Adipocyte (in vitro differentiated cells): Measurements from ENCODE around the gene TMEM223.

ENCODE experiments used
- DNase-seq: peaks from one replicate; pipeline ENCODE4 v3.0.0-alpha.2; 2015; ENCODE audit warnings: low read depth
- H3K27me3 ChIP-seq: replicated peaks from 2 replicates; pipeline ENCODE4 v1.7.0; 2013; ENCODE audit warnings: mild to moderate bottlenecking, low read length, moderate library complexity; ENCODE audit not compliant: control insufficient read depth, insufficient read depth
- H3K36me3 ChIP-seq: 2 replicates; pipeline ENCODE4 v1.7.0; 2013; ENCODE audit warnings: low read length, mild to moderate bottlenecking, moderate library complexity; ENCODE audit not compliant: control insufficient read depth, insufficient read depth, severe bottlenecking
- H3K4me1 ChIP-seq: 2 replicates; pipeline ENCODE4 v1.7.0; 2013; ENCODE audit warnings: mild to moderate bottlenecking, low read length, moderate library complexity; ENCODE audit not compliant: control insufficient read depth, insufficient read depth
- H3K4me3 ChIP-seq: 2 replicates; pipeline ENCODE4 v1.7.0; 2013; ENCODE audit warnings: mild to moderate bottlenecking, low read length, moderate library complexity
- H3K9ac ChIP-seq: 2 replicates; pipeline ENCODE4 v1.7.0; 2013; ENCODE audit warnings: mild to moderate bottlenecking, low read length, moderate library complexity
- H3K9me3 ChIP-seq: 2 replicates; pipeline ENCODE4 v1.7.0; 2013; ENCODE audit warnings: mild to moderate bottlenecking, low read length, moderate library complexity; ENCODE audit not compliant: control insufficient read depth

The TMEM223 gene

DNA sequence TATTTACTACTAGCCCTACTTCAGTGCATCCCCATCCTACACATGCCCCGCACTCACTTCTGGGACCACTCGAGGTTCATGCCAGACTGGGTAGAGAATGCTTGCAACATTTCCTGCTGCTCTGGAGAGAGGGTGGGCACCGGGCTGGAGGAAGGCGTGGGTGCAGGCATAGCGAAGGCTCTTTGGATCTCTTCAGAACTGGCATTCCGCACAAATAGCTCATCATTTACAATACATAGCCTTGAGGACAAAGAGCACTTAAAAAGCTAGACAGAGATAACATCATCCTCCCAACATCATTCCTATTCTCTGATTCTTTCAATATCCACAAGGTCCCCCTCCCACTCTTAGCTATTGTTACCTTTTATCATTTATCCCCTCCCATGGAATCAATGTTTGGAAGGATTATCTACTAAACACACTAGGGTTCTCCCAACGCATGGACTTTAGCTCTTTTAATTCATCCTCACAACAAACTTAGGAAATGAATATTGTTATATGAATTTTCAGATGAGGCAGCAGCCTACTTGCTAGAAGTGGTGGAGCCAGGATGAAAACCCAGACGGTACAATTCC is 2.5 kb upstream of the TMEM223 start:
- Histone ChIP-seq H3K27me3 (no peaks in the 10 kb centered on the region), H3K36me3 (peaks cover 83% of the 10 kb centered on the region), H3K4me3 (no peak overlapping the region), H3K9ac (no peak overlapping the region), H3K9me3 (no peaks in the 10 kb centered on the region), H3K4me1 (peaks cover 17% of the 10 kb centered on the region)
- no peak for DNase-seq

DNA sequence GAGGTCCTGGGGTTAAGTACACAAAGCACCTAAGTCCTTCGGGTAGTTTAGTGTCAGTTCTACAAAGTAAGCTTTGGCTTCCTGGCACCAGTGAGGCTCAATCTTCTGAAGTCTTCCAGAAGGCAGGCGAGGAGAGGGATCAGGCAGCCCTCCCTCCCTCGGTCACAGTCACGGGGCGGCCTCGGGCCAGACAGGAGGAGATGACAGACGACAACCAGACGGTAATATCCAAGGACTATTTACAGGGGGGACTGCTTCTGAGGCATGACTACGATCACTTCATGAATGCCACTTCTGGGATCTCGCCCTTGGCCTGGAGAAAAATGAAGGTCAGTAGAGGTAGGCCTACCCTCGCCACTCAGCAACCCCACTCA is 383 bp upstream of the TMEM223 start:
- peak overlapping the region; percentile 88 for H3K4me3 ChIP-seq
- no peaks in the 10 kb centered on the region for H3K9me3 ChIP-seq
- no peak for DNase-seq
- peak overlapping the region; percentile 93 for H3K9ac ChIP-seq
- peaks cover 66% of the 10 kb centered on the region for H3K36me3 ChIP-seq
- peaks cover 23% of the 10 kb centered on the region for H3K4me1 ChIP-seq
- H3K27me3 ChIP-seq, result no peaks in the 10 kb centered on the region

DNA sequence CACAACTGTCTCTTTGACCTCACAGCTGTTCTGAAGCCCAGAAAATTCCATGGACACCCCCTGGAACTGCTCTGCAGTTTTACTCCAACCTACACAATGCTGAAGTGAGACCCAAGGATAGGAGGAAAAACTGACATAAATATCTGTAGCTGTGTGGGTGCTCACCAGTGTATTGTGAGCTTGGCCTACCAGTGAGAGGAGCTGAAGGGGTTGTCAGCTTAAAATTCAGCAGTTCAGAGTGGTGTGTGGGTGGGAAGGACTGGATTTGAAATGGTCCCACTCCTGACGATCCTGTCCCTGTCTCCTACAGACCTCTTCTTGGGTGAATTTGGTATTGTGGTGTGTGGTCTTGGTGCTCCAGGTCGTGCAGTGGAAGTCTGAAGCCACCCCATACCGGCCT is 2.2 kb downstream of the TMEM223 start:
- Histone ChIP-seq H3K4me1 (peaks cover 31% of the 10 kb centered on the region), H3K4me3 (no peak overlapping the region), H3K36me3 (peaks cover 44% of the 10 kb centered on the region), H3K9me3 (no peaks in the 10 kb centered on the region), H3K27me3 (no peaks in the 10 kb centered on the region), H3K9ac (no peak overlapping the region)
- no peak for DNase-seq

DNA sequence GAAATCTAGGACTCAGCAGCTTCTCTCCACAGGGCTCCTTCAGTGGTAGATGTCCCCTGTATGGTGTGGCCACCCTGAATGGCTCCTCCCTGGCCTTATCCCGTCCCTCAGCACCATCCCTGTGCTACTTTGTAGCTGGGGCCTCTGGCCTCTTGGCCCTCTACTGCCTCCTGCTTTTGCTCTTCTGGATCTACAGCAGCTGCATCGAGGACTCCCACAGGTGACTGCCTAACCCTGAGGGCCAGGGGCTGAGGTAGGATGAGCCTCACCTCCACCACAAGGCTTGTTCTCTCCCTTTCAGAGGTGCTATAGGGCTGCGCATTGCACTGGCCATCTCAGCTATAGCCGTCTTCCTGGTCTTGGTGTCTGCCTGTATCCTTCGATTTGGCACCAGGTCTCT is 2.8 kb downstream of the TMEM223 start:
- peaks cover 38% of the 10 kb centered on the region for H3K36me3 ChIP-seq

DNA sequence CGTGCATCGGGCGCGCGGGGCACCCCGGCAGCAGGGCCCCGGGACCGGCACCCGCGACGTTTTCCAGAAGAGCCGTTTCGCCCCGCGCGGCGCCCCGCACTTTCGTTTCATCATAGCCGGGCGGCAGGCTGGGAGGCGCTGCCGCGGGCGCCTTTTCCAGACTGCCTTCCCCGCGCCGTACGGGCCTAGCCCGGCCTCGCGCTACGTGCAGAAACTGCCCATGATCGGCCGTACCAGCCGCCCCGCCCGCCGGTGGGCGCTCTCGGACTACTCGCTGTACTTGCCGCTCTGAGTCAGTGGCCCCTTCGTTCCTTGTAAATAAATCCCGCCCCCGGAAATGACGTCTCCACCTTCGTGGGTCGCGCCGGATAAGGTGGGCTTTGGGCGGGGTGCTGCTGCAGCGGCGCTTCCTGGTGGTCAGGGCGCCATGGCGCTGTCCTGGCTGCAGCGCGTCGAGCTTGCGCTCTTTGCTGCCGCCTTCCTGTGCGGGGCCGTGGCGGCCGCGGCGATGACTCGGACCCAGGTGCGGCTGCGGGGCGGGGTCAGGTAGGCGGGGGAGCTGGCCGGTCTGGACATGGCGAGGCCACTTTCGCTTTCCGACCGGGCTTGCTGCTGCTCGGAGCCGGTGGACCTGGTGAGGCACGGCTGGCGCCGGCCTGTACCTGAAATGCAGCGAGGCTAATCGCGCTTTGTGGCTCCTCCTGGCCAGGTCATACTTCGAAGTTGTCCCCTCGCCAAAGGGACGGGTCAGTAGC is 4.6 kb downstream of the TMEM223 start, which contains the start of gene TMEM179B:
Gene TMEM179B, plus strand, starts transcription at position 398 of the 755 bp plus-strand sequence. Its CDS starts 30 bp downstream, at position 428.
- Histone ChIP-seq H3K9ac (peak within 1 kb of the TSS; percentile 89), H3K9me3 (no peaks in the 10 kb centered on the region), H3K4me1 (peaks cover 27% of the 10 kb centered on the region), H3K36me3 (peaks cover 30% of the 10 kb centered on the region), H3K27me3 (no peaks in the 10 kb centered on the region), H3K4me3 (peak within 1 kb of the TSS; percentile 89)
- DNase-seq, result peak; percentile 100

More for the DNA sequence above, 2.8 kb downstream of the TMEM223 start:
- no peak for DNase-seq
- no peaks in the 10 kb centered on the region for H3K9me3 ChIP-seq
- peaks cover 31% of the 10 kb centered on the region for H3K4me1 ChIP-seq
- H3K4me3 ChIP-seq, result no peak overlapping the region
- H3K27me3 ChIP-seq, result no peaks in the 10 kb centered on the region
- peak overlapping the region; percentile 23 for H3K9ac ChIP-seq

DNA sequence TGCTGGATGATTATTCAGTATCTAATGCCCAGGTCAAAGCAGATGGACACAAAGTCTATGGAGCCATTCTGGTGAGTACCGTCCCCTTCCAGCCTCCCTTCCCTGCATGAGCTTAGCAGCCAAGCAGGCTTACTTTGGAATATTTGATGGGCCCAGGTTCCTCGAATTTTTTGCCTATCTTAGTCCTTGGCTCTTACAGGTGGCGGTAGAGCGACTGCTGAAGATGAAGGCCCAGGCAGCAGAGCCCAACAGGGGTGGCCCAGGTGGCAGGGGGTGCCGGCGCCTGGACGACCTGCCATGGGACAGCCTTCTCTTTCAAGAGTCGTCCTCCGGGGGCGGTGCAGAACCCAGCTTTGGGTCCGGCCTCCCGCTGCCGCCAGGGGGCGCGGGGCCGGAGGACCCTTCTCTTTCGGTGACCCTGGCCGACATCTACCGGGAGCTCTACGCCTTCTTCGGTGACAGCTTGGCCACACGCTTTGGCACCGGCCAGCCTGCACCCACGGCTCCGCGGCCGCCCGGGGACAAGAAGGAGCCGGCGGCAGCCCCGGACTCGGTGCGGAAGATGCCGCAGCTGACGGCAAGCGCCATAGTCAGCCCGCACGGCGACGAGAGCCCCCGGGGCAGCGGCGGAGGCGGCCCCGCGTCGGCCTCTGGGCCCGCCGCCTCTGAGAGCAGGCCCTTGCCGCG is 5.3 kb downstream of the TMEM223 start:
- Histone ChIP-seq H3K9ac (peak overlapping the region; percentile 89), H3K9me3 (no peaks in the 10 kb centered on the region), H3K4me3 (peak overlapping the region; percentile 89), H3K27me3 (no peaks in the 10 kb centered on the region), H3K36me3 (peaks cover 35% of the 10 kb centered on the region), H3K4me1 (peaks cover 25% of the 10 kb centered on the region)
- DNase-seq, result peak; percentile 97

DNA sequence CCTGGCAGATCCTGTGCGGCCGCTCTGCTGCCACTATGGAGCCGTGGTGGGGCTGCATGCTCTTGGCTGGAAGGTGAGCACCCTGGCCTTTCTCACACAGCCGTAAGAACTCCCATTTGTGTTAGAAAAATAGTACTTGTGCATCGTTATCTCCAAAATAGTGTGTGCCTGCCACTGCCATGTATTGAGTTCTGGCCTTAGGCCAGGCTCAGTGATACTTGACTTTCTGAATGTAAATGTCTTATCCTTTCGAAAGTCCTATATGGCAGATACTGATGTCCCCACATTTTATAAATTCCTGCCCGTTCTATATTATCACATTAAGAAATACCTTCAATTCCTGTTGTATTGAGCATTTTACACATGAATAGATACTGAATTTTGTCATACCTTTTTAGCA is 9.1 kb downstream of the TMEM223 start:
- DNase-seq, result no peak
- no peaks in the 10 kb centered on the region for H3K27me3 ChIP-seq
- H3K4me1 ChIP-seq, result peaks cover 8% of the 10 kb centered on the region
- H3K9ac ChIP-seq, result no peak overlapping the region
- no peak overlapping the region for H3K4me3 ChIP-seq
- no peaks in the 10 kb centered on the region for H3K9me3 ChIP-seq
- H3K36me3 ChIP-seq, result peaks cover 33% of the 10 kb centered on the region

DNA sequence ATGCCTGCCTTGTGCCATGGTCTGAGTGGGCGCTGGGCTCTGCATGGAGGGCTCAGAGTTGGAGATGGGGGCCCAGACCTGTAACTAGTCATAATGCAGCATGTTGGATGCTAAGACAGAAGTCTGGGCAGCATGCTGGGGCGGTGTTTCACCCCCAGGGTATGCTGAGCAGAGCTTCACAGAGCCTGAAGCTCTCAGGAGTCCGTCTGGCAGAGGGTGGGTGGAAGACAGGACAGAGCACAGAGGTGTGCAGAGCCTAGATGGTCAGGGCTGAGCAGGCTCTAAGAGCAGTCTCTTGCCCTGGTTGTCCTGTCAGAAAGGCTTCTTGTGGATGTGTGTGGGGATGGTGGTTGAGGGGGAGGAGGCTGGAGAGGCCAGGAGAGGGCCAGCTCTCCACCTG is 13.4 kb downstream of the TMEM223 start:
- Histone ChIP-seq H3K9me3 (no peaks in the 10 kb centered on the region), H3K9ac (no peak overlapping the region), H3K36me3 (peaks cover 46% of the 10 kb centered on the region), H3K4me3 (no peak overlapping the region), H3K4me1 (no peaks in the 10 kb centered on the region), H3K27me3 (no peaks in the 10 kb centered on the region)
- no peak for DNase-seq

DNA sequence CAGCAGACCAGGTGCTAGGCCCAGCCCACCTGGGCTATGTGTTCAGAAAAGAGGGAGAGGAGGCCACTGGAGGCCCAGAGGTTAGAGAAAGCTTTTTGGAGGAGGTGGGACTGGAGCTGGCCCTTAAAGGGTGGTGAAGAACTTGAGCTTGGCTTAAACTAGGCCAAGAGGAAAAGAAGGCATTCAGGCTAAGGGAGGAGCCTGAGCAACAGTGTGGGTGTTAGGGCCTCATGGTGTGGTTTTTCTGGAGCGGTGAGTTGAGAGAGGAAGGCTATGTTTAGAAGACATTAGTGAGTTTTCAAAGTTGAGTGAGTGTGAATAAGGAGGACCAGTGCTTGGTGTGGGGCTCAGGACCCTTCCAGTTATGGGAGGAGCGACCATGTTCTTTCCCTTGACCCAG is 14.4 kb downstream of the TMEM223 start:
- no peak overlapping the region for H3K4me3 ChIP-seq
- DNase-seq, result no peak

DNA sequence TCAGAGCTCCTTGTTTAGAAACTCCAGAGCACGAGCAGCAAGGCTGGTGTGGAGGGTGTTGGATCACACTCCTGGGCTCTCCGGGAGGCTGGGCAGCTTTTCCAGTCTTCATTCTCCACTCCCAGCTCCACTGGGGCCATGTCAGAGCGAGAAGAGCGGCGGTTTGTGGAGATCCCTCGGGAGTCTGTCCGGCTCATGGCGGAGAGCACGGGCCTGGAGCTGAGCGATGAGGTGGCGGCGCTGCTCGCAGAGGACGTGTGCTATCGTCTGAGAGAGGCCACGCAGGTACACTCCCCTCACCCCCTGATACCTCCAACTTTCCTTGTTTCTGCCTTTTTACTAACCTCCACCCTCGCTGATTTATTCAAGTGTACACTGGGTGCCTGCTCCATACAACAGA is 16.2 kb downstream of the TMEM223 start:
- Histone ChIP-seq H3K9ac (no peak overlapping the region), H3K36me3 (peaks cover 32% of the 10 kb centered on the region), H3K9me3 (no peaks in the 10 kb centered on the region), H3K27me3 (no peaks in the 10 kb centered on the region), H3K4me3 (no peak overlapping the region), H3K4me1 (peaks cover 9% of the 10 kb centered on the region)
- no peak for DNase-seq

More for the DNA sequence above, 14.4 kb downstream of the TMEM223 start:
- Histone ChIP-seq H3K4me1 (no peaks in the 10 kb centered on the region), H3K27me3 (no peaks in the 10 kb centered on the region), H3K9me3 (no peaks in the 10 kb centered on the region), H3K36me3 (peaks cover 41% of the 10 kb centered on the region), H3K9ac (no peak overlapping the region)

DNA sequence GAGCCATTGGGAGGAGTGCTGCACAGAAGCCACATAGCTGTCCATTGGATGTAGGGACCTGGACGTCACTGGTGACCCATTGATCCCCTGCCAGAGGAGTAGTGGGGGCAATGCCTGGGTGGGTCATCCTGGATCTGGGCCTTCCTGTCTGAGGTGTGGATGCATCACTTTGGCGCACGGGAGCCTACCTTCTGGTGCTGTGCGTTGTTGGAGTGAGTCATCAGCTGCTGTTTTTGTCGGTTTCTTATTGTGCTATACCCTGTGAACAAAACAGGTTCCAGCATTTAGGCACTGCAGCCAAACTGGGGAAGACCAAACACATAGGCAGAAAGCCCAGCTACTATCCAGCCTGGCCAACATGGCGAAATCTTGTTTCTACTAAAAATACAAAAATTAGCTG is 17.4 kb downstream of the TMEM223 start:
- H3K9me3 ChIP-seq, result no peaks in the 10 kb centered on the region
- H3K4me3 ChIP-seq, result no peak overlapping the region
- no peaks in the 10 kb centered on the region for H3K27me3 ChIP-seq
- DNase-seq, result no peak
- H3K9ac ChIP-seq, result no peak overlapping the region
- peaks cover 19% of the 10 kb centered on the region for H3K4me1 ChIP-seq
- peaks cover 28% of the 10 kb centered on the region for H3K36me3 ChIP-seq
